HEK293 (cell line): ENCODE results near the gene MUCL3.
"Not testable (repeated sequence)": the region's sequence is repeated elsewhere in the genome, so short reads cannot be mapped to it uniquely, and the experiment has no call there.

Experiments
- CTCF ChIA-PET: fragments of 350-600 bp; formaldehyde crosslinking; extraction: SDS; loops from one replicate; lab custom pipeline; 2021; ENCODE audit warnings: antibody characterized with exemption; lab: Yijun Ruan, JAX
- POLR2A ChIA-PET: fragments of 300-600 bp; formaldehyde crosslinking; extraction: SDS; loops from one replicate; lab custom pipeline; 2020; ENCODE audit warnings: antibody characterized with exemption, inconsistent platforms; lab: Yijun Ruan, JAX
- H3K27ac ChIP-seq: fragments of 200-500 bp; sonication (Bioruptor generic); 2 replicates; pipeline ENCODE4 v1.5.1; 2014; ENCODE audit warnings: low read depth, low read length, control low read depth, inconsistent platforms; ENCODE audit errors: extremely low read depth
- H3K36me3 ChIP-seq, 2 experiments: fragments of 200-500 bp in 1 of 2; sonication (Bioruptor generic) in 1 of 2; 1 replicate in 1 of 2; 2 replicates in 1 of 2; pipeline ENCODE4 v1.5.1; 2014 to 2017; ENCODE audit warnings: inconsistent platforms in 2 of 2, low read length in 2 of 2; ENCODE audit not compliant: control insufficient read depth in 2 of 2, insufficient read depth in 1 of 2
- H3K4me1 ChIP-seq: fragments of 200-500 bp; sonication (Bioruptor generic); 2 replicates; pipeline ENCODE4 v1.5.1; 2014; ENCODE audit warnings: mild to moderate bottlenecking, low read length, inconsistent platforms; ENCODE audit not compliant: control insufficient read depth, insufficient read depth
- H3K4me3 ChIP-seq: 2 replicates; pipeline ENCODE4 v1.5.1; 2011; ENCODE audit warnings: low read depth, mild to moderate bottlenecking, control low read depth, low read length, moderate library complexity
- H3K9me3 ChIP-seq: fragments of 200-500 bp; sonication (Bioruptor generic); 2 replicates; pipeline ENCODE4 v1.5.1; 2014; ENCODE audit warnings: low read depth, low read length, inconsistent platforms; ENCODE audit not compliant: control insufficient read depth, insufficient read depth
- MZF1 ChIP-seq: fragments of 450-650 bp; formaldehyde crosslinking; IDR thresholded peaks from 2 replicates; pipeline ENCODE4 v1.5.1; 2017; ENCODE audit warnings: missing biosample characterization, missing genetic modification characterization, borderline replicate concordance
- WT1 ChIP-seq: fragments of 450-650 bp; formaldehyde crosslinking; IDR thresholded peaks from 2 replicates; pipeline ENCODE4 v1.5.1; 2016; ENCODE audit warnings: missing biosample characterization, missing genetic modification characterization
- YY2 ChIP-seq: fragments of 450-650 bp; formaldehyde crosslinking; IDR thresholded peaks from 2 replicates; pipeline ENCODE4 v1.5.1; 2016; ENCODE audit warnings: missing biosample characterization, missing genetic modification characterization
- ZBTB17 ChIP-seq: fragments of 450-650 bp; formaldehyde crosslinking; IDR thresholded peaks from 2 replicates; pipeline ENCODE4 v1.5.1; 2016; ENCODE audit warnings: missing biosample characterization, missing genetic modification characterization
- ZBTB21 ChIP-seq: fragments of 450-650 bp; formaldehyde crosslinking; IDR thresholded peaks from 2 replicates; pipeline ENCODE4 v1.5.1; 2017; ENCODE audit warnings: missing biosample characterization, missing genetic modification characterization
- ZFP3 ChIP-seq: fragments of 450-650 bp; formaldehyde crosslinking; IDR thresholded peaks from 2 replicates; pipeline ENCODE4 v1.5.1; 2016; ENCODE audit warnings: low read depth, missing biosample characterization, missing genetic modification characterization
- ZFP41 ChIP-seq: fragments of 450-650 bp; formaldehyde crosslinking; IDR thresholded peaks from 2 replicates; pipeline ENCODE4 v1.5.1; 2016; ENCODE audit warnings: missing biosample characterization, missing genetic modification characterization, borderline replicate concordance
- ZNF112 ChIP-seq: fragments of 450-650 bp; formaldehyde crosslinking; IDR thresholded peaks from 2 replicates; pipeline ENCODE4 v1.5.0; 2017; ENCODE audit warnings: missing biosample characterization, missing genetic modification characterization
- ZNF19 ChIP-seq: fragments of 450-650 bp; formaldehyde crosslinking; IDR thresholded peaks from 2 replicates; pipeline ENCODE4; 2016; ENCODE audit warnings: missing biosample characterization, missing genetic modification characterization, low read depth
- ZNF223 ChIP-seq: fragments of 450-650 bp; formaldehyde crosslinking; IDR thresholded peaks from 2 replicates; pipeline ENCODE4 v1.5.1; 2016; ENCODE audit warnings: missing biosample characterization, missing genetic modification characterization
- ZNF292 ChIP-seq: fragments of 450-650 bp; formaldehyde crosslinking; IDR thresholded peaks from 2 replicates; pipeline ENCODE4 v1.5.1; 2016; ENCODE audit warnings: low read depth, missing biosample characterization, missing genetic modification characterization, borderline replicate concordance
- ZNF423 ChIP-seq: fragments of 450-650 bp; formaldehyde crosslinking; IDR thresholded peaks from 2 replicates; pipeline ENCODE4 v1.5.1; 2016; ENCODE audit warnings: missing biosample characterization, missing genetic modification characterization
- ZNF501 ChIP-seq: fragments of 450-650 bp; formaldehyde crosslinking; IDR thresholded peaks from 2 replicates; pipeline ENCODE4 v1.5.1; 2016; ENCODE audit warnings: missing biosample characterization, missing genetic modification characterization
- ZNF521 ChIP-seq: fragments of 450-650 bp; formaldehyde crosslinking; IDR thresholded peaks from 2 replicates; pipeline ENCODE4 v1.5.1; 2017; ENCODE audit warnings: missing biosample characterization, mild to moderate bottlenecking, missing genetic modification characterization
- ZNF549 ChIP-seq: fragments of 450-650 bp; IDR thresholded peaks from 2 replicates; pipeline ENCODE4 v1.5.1; 2018; ENCODE audit warnings: missing biosample characterization, missing genetic modification characterization, mild to moderate bottlenecking, inconsistent platforms, moderate library complexity
- ZNF626 ChIP-seq: fragments of 450-650 bp; sonication (Bioruptor Pico); formaldehyde crosslinking; IDR thresholded peaks from 2 replicates; pipeline ENCODE4 v1.5.1; 2018; ENCODE audit warnings: missing biosample characterization, missing genetic modification characterization, inconsistent platforms
- ZNF654 ChIP-seq: fragments of 450-650 bp; formaldehyde crosslinking; IDR thresholded peaks from 2 replicates; pipeline ENCODE4 v1.5.1; 2016; ENCODE audit warnings: low read depth, missing biosample characterization, missing genetic modification characterization
- ZNF660 ChIP-seq: fragments of 450-650 bp; IDR thresholded peaks from 2 replicates; pipeline ENCODE4 v1.5.1; 2018; ENCODE audit warnings: missing biosample characterization, mild to moderate bottlenecking, missing genetic modification characterization
- ZNF76 ChIP-seq: fragments of 450-650 bp; formaldehyde crosslinking; IDR thresholded peaks from 2 replicates; pipeline ENCODE4; 2016; ENCODE audit warnings: low read depth, missing biosample characterization, missing genetic modification characterization, borderline replicate concordance
- ZNF777 ChIP-seq: fragments of 450-650 bp; formaldehyde crosslinking; IDR thresholded peaks from 2 replicates; pipeline ENCODE4 v1.5.1; 2017; ENCODE audit warnings: missing biosample characterization, missing genetic modification characterization, borderline replicate concordance
- TF ChIP-seq, protein P1 (sequence below): fragments of 450-650 bp; formaldehyde crosslinking; optimal IDR thresholded peaks from 2 replicates; pipeline ENCODE3; 2016; ENCODE audit warnings: missing biosample characterization, mild to moderate bottlenecking, missing genetic modification characterization
- TF ChIP-seq, protein P2 (sequence below): sonication (generic); formaldehyde crosslinking; IDR thresholded peaks from 2 replicates; pipeline ENCODE4 v1.8.1; 2022; ENCODE audit warnings: mild to moderate bottlenecking, moderate library complexity, missing genetic modification reagents
- TF ChIP-seq, protein P3 (sequence below): fragments of 450-650 bp; formaldehyde crosslinking; IDR thresholded peaks from 2 replicates; pipeline ENCODE4 v1.5.1; 2017; ENCODE audit warnings: missing biosample characterization, missing genetic modification characterization

Gene MUCL3

DNA sequence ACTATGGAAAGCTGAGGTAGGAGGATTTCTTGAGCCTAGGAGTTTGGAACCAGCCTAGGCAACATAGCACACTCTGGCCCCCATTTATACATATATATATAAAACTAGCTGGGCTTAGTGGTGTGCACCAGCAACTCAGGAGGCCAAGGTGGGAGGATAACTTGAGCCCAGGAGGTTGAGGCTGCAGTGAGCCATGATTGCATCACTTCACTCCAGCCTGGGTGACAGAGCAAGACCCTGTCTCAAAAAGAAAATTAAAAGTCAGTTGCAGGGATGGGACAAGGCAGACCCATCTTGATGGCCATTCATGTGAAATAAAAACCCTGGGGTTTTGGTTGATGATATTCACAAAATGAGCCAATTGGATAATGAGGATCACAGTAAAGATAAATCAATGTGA is 39.3 kb upstream of the MUCL3 start:
- CTCF ChIA-PET, result interaction anchor here (1.1 to 1.6 kb wide), 4 partner anchors 75 to 356 kb away, joined by 3 to 5 read pairs (median 3); no protein-coding TSS in a partner anchor
- TF ChIP-seq ZFP3 (tag by site-specific recombination) (no peak), ZNF76 (tag by site-specific recombination) (no peak), ZBTB17 (tag by site-specific recombination) (no peak), ZNF521 (tag by site-specific recombination) (no peak), YY2 (tag by site-specific recombination) (no peak), ZNF501 (no peak), ZBTB21 (no peak), ZNF660 (no peak)
- TF ChIP-seq, protein P1, sequence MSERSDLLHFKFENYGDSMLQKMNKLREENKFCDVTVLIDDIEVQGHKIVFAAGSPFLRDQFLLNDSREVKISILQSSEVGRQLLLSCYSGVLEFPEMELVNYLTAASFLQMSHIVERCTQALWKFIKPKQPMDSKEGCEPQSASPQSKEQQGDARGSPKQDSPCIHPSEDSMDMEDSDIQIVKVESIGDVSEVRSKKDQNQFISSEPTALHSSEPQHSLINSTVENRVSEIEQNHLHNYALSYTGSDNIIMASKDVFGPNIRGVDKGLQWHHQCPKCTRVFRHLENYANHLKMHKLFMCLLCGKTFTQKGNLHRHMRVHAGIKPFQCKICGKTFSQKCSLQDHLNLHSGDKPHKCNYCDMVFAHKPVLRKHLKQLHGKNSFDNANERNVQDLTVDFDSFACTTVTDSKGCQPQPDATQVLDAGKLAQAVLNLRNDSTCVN, result no peak
- TF ChIP-seq, protein P2, sequence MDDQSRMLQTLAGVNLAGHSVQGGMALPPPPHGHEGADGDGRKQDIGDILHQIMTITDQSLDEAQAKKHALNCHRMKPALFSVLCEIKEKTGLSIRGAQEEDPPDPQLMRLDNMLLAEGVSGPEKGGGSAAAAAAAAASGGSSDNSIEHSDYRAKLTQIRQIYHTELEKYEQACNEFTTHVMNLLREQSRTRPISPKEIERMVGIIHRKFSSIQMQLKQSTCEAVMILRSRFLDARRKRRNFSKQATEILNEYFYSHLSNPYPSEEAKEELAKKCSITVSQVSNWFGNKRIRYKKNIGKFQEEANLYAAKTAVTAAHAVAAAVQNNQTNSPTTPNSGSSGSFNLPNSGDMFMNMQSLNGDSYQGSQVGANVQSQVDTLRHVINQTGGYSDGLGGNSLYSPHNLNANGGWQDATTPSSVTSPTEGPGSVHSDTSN (CRISPR knock-in tag), result no peak
- TF ChIP-seq, protein P3, sequence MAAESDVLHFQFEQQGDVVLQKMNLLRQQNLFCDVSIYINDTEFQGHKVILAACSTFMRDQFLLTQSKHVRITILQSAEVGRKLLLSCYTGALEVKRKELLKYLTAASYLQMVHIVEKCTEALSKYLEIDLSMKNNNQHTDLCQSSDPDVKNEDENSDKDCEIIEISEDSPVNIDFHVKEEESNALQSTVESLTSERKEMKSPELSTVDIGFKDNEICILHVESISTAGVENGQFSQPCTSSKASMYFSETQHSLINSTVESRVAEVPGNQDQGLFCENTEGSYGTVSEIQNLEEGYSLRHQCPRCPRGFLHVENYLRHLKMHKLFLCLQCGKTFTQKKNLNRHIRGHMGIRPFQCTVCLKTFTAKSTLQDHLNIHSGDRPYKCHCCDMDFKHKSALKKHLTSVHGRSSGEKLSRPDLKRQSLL (tag by site-specific recombination), result no peak
- POLR2A ChIA-PET, result interaction anchor here (0.6 to 1.4 kb wide), 4 partner anchors 12 to 828 kb away, joined by 3 to 4 read pairs (median 3); partner anchors contain the start of genes DDAH2 and VARS2

DNA sequence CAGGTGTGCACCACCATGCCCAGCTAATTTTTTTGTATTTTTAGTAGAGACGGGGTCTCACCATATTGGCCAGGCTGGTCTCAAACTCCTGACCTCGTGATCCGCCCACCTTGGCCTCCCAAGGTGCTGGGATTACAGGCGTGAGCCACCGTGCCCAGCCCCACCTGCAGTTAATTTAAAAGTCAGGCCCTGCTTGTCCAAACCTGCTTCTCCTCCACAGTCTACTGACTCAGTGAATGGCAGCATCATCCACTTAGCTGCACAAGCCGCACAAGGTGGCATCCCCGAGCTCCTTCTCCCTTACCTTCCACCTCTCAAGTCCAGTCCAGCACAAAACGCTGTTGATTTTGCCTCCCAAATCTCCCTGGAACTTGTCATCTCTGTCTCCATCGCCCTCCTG is 38.6 kb upstream of the MUCL3 start:
- CTCF ChIA-PET, result interaction anchor here (0.6 to 1.1 kb wide), 5 partner anchors 18 to 357 kb away, joined by 3 to 5 read pairs (median 3); partner anchors contain the start of gene DDR1
- H3K4me3 ChIP-seq, H3K9me3 ChIP-seq, H3K4me1 ChIP-seq, H3K27ac ChIP-seq: not testable (repeated sequence)
- POLR2A ChIA-PET, result interaction anchor here (0.5 to 1.4 kb wide), 3 partner anchors 12 to 87 kb away, joined by 3 to 4 read pairs (median 3); partner anchors contain the start of gene VARS2
- H3K36me3 ChIP-seq, result peaks cover 8 to 31% of the 10 kb centered on the region in 2 experiments; a peak in 2 of 3 replicates

More for the DNA sequence above, 39.3 kb upstream of the MUCL3 start:
- Histone ChIP-seq H3K4me3 (no peak overlapping the region), H3K36me3 (peaks cover 8 to 35% of the 10 kb centered on the region in 2 experiments; a peak in 2 of 3 replicates), H3K4me1 (no peaks in the 10 kb centered on the region), H3K9me3 (no peaks in the 10 kb centered on the region), H3K27ac (no peak overlapping the region)

DNA sequence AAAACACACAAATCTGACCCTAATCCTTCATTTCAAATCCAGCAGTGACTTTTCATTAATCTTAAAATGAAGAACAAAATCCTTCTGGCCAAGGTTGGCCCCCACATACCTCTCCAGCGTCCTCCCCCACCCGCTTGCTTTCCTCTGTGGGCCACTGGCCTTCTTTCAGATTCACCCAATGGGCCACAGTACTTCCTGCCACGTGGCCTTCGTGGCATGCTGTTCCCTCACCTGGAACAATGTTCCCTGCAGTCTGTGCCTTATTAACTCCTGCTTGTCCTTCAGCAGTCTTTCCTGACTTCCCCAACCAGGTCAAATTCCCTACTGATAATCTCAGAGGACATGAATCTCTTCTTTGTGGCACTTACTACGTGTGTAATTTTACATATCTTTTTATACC is 38.1 kb upstream of the MUCL3 start:
- no peak overlapping the region for H3K4me3 ChIP-seq
- TF ChIP-seq, protein P3 (tag by site-specific recombination), result no peak
- no peak for TF ChIP-seq ZNF626 (tag by site-specific recombination)
- TF ChIP-seq ZNF19 (tag by site-specific recombination), result no peak
- no peak for TF ChIP-seq ZNF292 (tag by site-specific recombination)
- no peak for TF ChIP-seq ZNF423 (tag by site-specific recombination)
- TF ChIP-seq ZNF549 (tag by site-specific recombination), result no peak
- no peak for TF ChIP-seq ZNF112 (tag by site-specific recombination)
- TF ChIP-seq MZF1, result no peak
- no peak for TF ChIP-seq WT1 (tag by site-specific recombination)
- TF ChIP-seq ZNF223, result no peak
- TF ChIP-seq ZFP41, result no peak
- no peak for TF ChIP-seq ZNF777 (tag by site-specific recombination)
- no peak for TF ChIP-seq ZNF654
- TF ChIP-seq, all 188 proteins: peak for 0
- H3K9me3 ChIP-seq, result no peaks in the 10 kb centered on the region
- ChIA-PET CTCF (interaction anchor here (1.1 kb wide), 1 partner anchor 68 kb away, joined by 3 read pairs; no protein-coding TSS in a partner anchor), POLR2A (interaction anchor here (0.6 to 1.4 kb wide), 2 partner anchors 11 to 86 kb away, joined by 3 to 4 read pairs; partner anchors contain the start of gene VARS2)
- H3K4me1 ChIP-seq, result no peaks in the 10 kb centered on the region
- H3K36me3 ChIP-seq, result peaks cover 6 to 26% of the 10 kb centered on the region in 2 experiments; a peak in 2 of 3 replicates
- H3K27ac ChIP-seq, result no peak overlapping the region
